ENCODE results near the gene WWOX.
"Not testable (repeated sequence)": the region's sequence is repeated elsewhere in the genome, so short reads cannot be mapped to it uniquely, and the experiment has no call there.

WWOX gene

GRCh38 chr16:78099271-78100111 lies at the start of gene WWOX:
Gene WWOX (plus strand): TSS chr16:78099654.
- DNase-seq (ENCODE audit: low read depth): peak; percentile 94

GRCh38 chr16:78050734-78051400 lies 48.6 kb upstream of the WWOX start:
- DNase-seq (ENCODE audit: low read depth): no peak

- DNase-seq (ENCODE audit: low read depth): no peak
Observed at GRCh38 chr16:78057803-78058564, 41.5 kb upstream of the WWOX start.

GRCh38 chr16:78059806-78060205 lies 39.6 kb upstream of the WWOX start:
- DNase-seq (ENCODE audit: low read depth): not testable (repeated sequence)

GRCh38 chr16:78060295-78060694 lies 39.2 kb upstream of the WWOX start:
- DNase-seq (ENCODE audit: low read depth): no peak

- no peak for DNase-seq (ENCODE audit: low read depth)
Observed at GRCh38 chr16:78060809-78061208, 38.6 kb upstream of the WWOX start.

GRCh38 chr16:78065319-78065718 lies 34.1 kb upstream of the WWOX start:
- no peak for DNase-seq (ENCODE audit: low read depth)

GRCh38 chr16:78069913-78070312 lies 29.5 kb upstream of the WWOX start:
- no peak for DNase-seq (ENCODE audit: low read depth)

GRCh38 chr16:78072275-78072674 lies 27.2 kb upstream of the WWOX start:
- no peak for DNase-seq (ENCODE audit: low read depth)

GRCh38 chr16:78075800-78076199 lies 23.7 kb upstream of the WWOX start:
- DNase-seq (ENCODE audit: low read depth): no peak

GRCh38 chr16:78081341-78081740 lies 18.1 kb upstream of the WWOX start:
- no peak for DNase-seq (ENCODE audit: low read depth)

GRCh38 chr16:78091419-78091818 lies 8.0 kb upstream of the WWOX start:
- no peak for DNase-seq (ENCODE audit: low read depth)

GRCh38 chr16:78092758-78093157 lies 6.7 kb upstream of the WWOX start:
- DNase-seq (ENCODE audit: low read depth): no peak

GRCh38 chr16:78094166-78094565 lies 5.3 kb upstream of the WWOX start:
- DNase-seq (ENCODE audit: low read depth): no peak

GRCh38 chr16:78094998-78095397 lies 4.5 kb upstream of the WWOX start:
- DNase-seq (ENCODE audit: low read depth): no peak

GRCh38 chr16:78096386-78096785 lies 3.1 kb upstream of the WWOX start:
- no peak for DNase-seq (ENCODE audit: low read depth)

- DNase-seq (ENCODE audit: low read depth): no peak
Observed at GRCh38 chr16:78097548-78097947, 1.9 kb upstream of the WWOX start.

- no peak for DNase-seq (ENCODE audit: low read depth)
Observed at GRCh38 chr16:78098087-78098486, 1.4 kb upstream of the WWOX start.

GRCh38 chr16:78098595-78099270 lies 721 bp upstream of the WWOX start:
- no peak for DNase-seq (ENCODE audit: low read depth)

- no peak for DNase-seq (ENCODE audit: low read depth)
Observed at GRCh38 chr16:78100112-78100467, 636 bp downstream of the WWOX start.

GRCh38 chr16:78102122-78102660 lies 2.7 kb downstream of the WWOX start:
- no peak for DNase-seq (ENCODE audit: low read depth)

- DNase-seq (ENCODE audit: low read depth): no peak
Observed at GRCh38 chr16:78102865-78103264, 3.4 kb downstream of the WWOX start.

Measured in activated T-helper 9 cell treated with anti-CD3 and anti-CD28 coated beads, Interleukin-2, amount 50 U/mL, for 16 hours (primary cell).